ENCODE data around the gene PRPF19. TPM values are rescaled to one million over a fixed set of nuclear protein-coding genes. Genes with fewer than 3 reads are reported as not detected.
A peak's percentile ranks its signal among the peaks of the same experiment; 100 is the strongest.

The PRPF19 gene
- total and polyA plus RNA-seq, 9 of the 15 experiments (the other 6 are each of a cell fraction or from before 2014, with no cell fraction given): 9.4 to 212 (median 73.2) TPM

DNA sequence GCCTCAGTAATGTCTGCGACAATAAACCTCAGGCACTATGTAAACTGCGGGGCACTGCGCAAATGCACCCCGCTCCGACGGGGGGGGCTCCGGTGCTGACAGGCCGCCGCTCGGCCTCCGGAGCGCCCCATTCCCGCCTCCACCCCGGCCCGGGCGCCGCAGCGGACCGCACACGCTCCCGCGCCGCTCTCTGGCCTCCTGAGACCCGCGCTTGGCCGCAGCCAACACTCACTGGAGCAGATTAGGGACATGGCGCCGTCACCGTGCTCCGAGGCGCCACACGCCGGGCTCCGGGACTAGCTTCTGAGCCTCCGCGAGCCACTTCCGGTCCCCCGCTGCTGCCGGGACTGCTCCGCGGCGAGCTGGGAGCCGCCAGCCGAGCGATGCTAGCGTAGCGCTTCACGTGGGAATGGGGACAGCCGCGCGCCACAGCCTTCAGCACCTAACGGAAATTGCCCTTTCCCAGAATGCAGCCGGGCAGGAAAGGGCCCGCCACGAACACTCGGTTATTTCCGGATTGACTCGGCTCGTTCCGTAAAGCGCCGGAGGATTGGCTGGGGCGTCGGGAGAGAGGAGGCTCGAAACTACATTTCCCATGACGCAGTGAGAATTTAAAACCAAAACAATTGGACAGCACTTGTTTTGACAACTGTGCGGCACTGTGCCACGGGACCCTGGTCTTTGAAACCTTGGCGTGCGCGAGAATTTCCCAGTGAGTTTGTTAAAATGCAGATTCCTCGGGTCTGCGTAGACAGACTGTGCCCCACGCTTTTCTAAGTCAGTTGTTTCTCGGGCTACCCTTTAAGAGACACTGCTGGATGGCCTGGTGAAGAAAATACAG is at the start of gene PRPF19 (continued):
- TF ChIP-seq RERE (CRISPR knock-in tag; IDR thresholded peaks at IDR 0.05; ENCODE audit: borderline replicate concordance) (0 out of 2 replicates have a peak, but pooled peaks have one; percentile 79), ATF4 (CRISPR knock-in tag; IDR thresholded peaks at IDR 0.05) (0 out of 2 replicates have a peak, but pooled peaks have one; percentile 16), BRD4 (IDR thresholded peaks at IDR 0.05) (peak; percentile 70; the same call in 1 of the 2 replicates), ESRRA (IDR thresholded peaks at IDR 0.05; ENCODE audit: borderline replicate concordance, low read depth) (0 out of 2 replicates have a peak, but pooled peaks have one; percentile 23), RBM17 (IDR thresholded peaks at IDR 0.05; ENCODE audit: borderline replicate concordance, low read depth, low read length) (no peak), CEBPG (CRISPR knock-in tag; IDR thresholded peaks at IDR 0.05) (no peak), CEBPG (tag; conservative IDR thresholded peaks at IDR 0.05 in 1 of 2, IDR thresholded peaks at IDR 0.05 in 1 of 2) (no peak), EZH2 (IDR thresholded peaks at IDR 0.05; ENCODE audit: borderline replicate concordance, low read depth, low read length) (no peak), TRIM28 (IDR thresholded peaks at IDR 0.05) (no peak), YY1 (IDR thresholded peaks at IDR 0.05; ENCODE audit: borderline replicate concordance in 1 of 3, control insufficient read depth in 1 of 3, extremely low read depth in 1 of 3, insufficient read depth in 3 of 3, insufficient read length in 1 of 3, insufficient replicate concordance in 2 of 3, low read depth in 1 of 3, low read length in 2 of 3) (peak in 1 of 3 experiments; percentile 30), SMAD2 (IDR thresholded peaks at IDR 0.05; ENCODE audit: low read depth, low read length) (no peak), ZNF347 (CRISPR knock-in tag; IDR thresholded peaks at IDR 0.05; ENCODE audit: low read depth) (no peak), UBTF (IDR thresholded peaks at IDR 0.05; ENCODE audit: borderline replicate concordance in 1 of 2, low read depth in 2 of 2, low read length in 2 of 2) (peak; percentile 60 to 86; a peak in 2 of 4 replicates), MAFF (IDR thresholded peaks at IDR 0.05; ENCODE audit: low read length) (no peak)
